ENCODE measurements around the gene COL4A2. TPM values are rescaled to one million over a fixed set of nuclear protein-coding genes. Genes with fewer than 3 reads are reported as not detected.
A peak's percentile ranks its signal among the peaks of the same experiment; 100 is the strongest.
"Not testable (repeated sequence)": the region's sequence is repeated elsewhere in the genome, so short reads cannot be mapped to it uniquely, and the experiment has no call there.

COL4A2 gene
- total RNA-seq, 1 donor from 2014 or later = 417 TPM

DNA sequence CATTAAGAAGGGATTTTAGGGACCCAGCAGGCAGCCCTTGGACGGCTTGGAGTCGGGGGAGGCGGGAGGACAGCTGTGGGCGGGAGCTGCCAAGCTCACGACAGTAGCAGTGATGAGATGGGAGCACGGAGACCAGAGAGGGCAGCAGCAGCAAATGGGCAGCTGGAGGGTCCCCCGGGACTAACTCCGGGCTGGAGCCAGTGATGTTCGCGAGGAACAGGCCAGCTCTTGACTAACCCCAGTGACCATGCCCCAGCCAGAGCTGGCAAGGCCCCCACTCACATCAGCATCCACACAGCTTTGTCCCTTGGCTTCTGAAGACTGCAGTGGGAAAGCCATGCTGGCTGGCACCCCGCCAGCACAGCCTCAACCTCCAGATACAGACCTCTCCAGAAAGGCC, 172.6 kb downstream of the COL4A2 start:
- DNase-seq (ENCODE audit: low spot score) (peak; percentile 69), ATAC-seq (peak; percentile 61)
- intact Hi-C loops (cut with DNase I) = no loop called here

DNA sequence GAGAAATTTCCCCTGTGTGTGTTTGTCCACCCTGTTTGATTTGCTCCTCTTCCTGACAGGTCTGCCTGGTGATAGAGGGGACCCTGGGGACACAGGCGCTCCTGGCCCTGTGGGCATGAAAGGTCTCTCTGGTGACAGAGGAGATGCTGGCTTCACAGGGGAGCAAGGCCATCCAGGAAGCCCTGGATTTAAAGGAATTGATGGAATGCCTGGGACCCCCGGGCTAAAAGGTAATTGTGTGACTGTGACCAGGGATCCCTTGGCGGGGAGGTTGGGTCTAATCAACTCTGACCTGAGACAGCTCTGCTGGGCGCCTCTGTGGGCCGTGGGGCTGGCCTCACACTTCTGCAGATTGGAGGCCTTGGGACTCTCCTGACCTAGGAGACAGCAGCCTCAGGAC, 173.1 kb downstream of the COL4A2 start:
- no peak for DNase-seq (ENCODE audit: low spot score)
- ATAC-seq = no peak
- intact Hi-C loops (cut with DNase I) = no loop called here

GRCh38 chr13:110483386-110483968, 176.4 kb downstream of the COL4A2 start:
- ATAC-seq = no peak
- DNase-seq (ENCODE audit: low spot score) = no peak
- intact Hi-C loops (cut with DNase I) = no loop called here

- intact Hi-C loops (cut with DNase I) = no loop called here
- DNase-seq (ENCODE audit: low spot score) = no peak
- peak; percentile 18 for ATAC-seq
Observed at GRCh38 chr13:110484290-110485048, 177.4 kb downstream of the COL4A2 start.

DNA sequence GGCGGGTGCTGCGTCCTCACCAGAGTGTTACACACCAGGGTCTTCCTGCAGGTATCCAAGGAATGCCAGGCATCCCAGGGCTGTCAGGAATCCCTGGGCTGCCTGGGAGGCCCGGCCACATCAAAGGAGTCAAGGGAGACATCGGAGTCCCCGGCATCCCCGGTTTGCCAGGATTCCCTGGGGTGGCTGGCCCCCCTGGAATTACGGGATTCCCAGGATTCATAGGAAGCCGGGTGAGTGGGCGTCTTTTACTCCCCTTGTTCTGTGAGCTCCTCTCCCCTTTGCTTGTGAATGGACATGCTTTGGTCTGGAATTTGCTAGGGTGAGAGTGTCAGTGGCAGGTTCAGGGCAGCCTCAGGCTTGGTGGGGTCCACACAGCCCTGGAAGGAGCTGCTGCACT, 178.5 kb downstream of the COL4A2 start:
- intact Hi-C loops (cut with DNase I) = no loop called here
- ATAC-seq (no peak), DNase-seq (ENCODE audit: low spot score) (no peak)

DNA sequence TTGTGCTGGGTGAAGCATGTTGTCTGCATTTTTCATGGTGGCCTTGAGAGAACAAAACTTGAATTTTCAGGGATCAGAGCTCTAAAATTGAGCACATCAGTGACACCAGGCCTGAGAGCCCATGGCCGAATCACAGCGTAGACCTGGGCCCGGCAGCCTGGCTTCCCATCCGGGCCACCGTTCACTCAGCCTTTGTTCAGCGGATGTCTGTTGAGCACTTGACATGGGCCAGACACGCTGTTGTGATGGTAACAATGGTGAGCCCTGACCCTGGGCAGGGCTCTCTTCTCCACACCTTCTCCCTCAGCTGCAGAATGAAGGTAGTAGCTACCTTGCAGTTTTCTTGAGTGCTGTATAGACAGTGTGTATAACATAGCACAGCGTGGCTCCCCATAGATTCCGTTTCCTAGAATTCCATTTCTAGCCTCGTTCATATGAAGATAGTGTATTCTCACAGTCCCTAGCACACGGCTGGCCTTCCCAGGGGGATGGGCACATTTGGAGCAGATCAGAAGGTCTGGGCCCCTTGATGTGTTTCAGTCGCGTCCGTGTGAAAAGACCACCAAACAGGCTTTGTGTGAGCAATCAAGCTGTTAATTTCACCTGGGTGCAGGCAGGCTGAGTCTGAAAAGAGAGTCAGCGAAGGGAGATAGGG, 179.1 kb downstream of the COL4A2 start:
- DNase-seq (ENCODE audit: low spot score) = no peak
- intact Hi-C loops (cut with DNase I) = no loop called here
- ATAC-seq = no peak

GRCh38 chr13:110486880-110487279, 179.8 kb downstream of the COL4A2 start:
- DNase-seq (ENCODE audit: low spot score); intact Hi-C loops (cut with DNase I); ATAC-seq: not testable (repeated sequence)

DNA sequence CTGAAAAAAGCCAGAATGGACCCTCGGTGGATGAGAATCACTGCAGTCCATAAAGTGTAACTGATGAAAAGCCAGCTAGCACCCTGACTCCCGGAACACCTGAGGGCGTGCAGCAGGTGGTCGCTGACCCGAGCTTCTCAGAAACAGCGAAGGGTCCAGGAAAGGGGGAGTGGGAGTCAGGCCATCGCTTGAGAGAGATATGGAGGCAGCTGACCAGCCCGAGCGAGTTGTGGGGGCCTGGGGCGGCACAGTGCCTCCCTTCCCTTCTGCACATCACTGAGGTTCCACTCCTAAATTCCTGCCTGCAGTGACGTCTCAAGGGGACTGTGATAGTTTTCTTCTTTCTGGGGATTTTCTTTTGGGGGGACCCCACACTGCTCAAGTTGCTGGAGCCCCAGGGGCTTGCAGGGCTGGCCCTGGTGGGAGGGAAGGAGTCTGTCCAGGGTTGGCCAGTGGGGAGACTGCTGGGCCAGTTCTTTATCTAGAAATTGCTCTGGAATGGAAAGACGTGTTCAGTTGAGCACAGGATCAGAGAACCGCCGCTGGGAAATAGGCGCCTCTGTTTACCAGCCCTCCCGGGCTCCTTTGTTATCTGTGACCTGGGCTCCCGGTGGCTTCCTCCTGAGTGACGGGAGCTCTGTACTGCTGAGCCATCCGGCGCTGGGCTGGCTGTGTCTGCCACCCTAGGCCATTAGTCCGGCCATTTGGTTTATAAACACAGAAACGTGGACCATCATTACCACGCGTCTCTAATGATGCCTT, 183.1 kb downstream of the COL4A2 start:
- intact Hi-C loops (cut with DNase I) = no loop called here
- DNase-seq (ENCODE audit: low spot score) = no peak
- no peak for ATAC-seq

DNA sequence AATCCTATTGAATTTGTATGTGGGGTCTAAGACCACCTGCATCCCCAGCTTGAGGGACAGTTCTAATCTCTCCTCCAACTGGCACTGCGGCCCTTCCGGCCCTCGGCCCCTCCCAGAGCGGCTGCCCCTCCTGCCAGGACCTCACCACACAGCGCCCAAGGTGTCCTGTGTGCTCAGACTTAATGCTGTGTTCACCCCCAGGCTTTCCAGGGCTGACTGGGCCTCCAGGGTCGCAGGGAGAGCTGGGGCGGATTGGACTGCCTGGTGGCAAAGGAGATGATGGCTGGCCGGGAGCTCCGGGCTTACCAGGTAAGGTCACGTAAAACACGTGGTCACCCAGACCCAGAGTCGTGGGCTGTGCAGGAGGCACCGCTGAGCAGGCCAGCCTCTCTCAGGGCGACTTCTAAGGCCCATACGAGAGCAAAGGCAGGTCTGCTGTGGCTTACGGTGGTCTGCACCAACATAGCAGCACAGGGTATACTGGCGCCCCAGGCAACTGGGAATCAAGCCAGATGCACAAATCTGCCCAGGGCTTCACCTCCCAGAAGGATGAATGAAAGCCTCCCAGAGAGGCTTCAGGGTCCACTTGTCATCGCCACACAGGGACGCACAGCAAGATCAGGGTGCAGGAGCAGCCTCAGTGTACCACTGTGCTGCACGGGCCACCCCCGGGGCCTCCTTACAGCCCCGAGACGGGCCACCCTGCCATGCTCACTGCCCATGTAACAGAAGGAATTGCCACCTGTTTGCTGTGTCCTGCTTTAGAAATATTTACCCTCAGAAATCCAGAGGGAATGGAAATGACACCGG, 185.0 kb downstream of the COL4A2 start:
- ATAC-seq = no peak
- peak; percentile 52 for DNase-seq (ENCODE audit: low spot score)
- intact Hi-C loops (cut with DNase I) = no loop called here

GRCh38 chr13:110492679-110493593, 185.9 kb downstream of the COL4A2 start:
- ATAC-seq = no peak
- intact Hi-C loops (cut with DNase I) = no loop called here
- DNase-seq (ENCODE audit: low spot score) = no peak

GRCh38 chr13:110493613-110494012, 186.5 kb downstream of the COL4A2 start:
- ATAC-seq = no peak
- intact Hi-C loops (cut with DNase I) = no loop called here
- no peak for DNase-seq (ENCODE audit: low spot score)

- ATAC-seq = no peak
- intact Hi-C loops (cut with DNase I) = no loop called here
- no peak for DNase-seq (ENCODE audit: low spot score)
Observed at GRCh38 chr13:110495376-110495775, 188.3 kb downstream of the COL4A2 start.

GRCh38 chr13:110495881-110496280, 188.8 kb downstream of the COL4A2 start:
- DNase-seq (ENCODE audit: low spot score) = no peak
- intact Hi-C loops (cut with DNase I) = no loop called here
- no peak for ATAC-seq

DNA sequence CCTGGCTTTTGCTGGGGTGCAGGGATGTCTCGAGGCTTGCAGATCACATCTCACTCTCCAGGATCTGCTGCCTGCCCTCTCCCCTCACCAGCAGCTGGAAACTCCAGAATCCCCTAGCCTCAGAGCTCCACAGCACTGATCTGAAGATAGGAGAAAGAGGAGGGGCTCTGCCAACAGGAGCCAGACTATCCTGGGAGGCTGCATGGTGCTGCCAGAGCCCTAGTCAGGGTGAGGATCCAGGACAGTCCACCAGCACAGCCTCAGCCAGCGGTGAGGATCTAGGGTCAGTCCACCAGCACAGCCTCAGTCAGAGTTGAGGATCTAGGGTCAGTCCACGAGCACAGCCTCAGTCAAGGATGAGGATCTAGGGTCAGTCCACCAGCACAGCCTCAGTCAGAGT, 189.2 kb downstream of the COL4A2 start:
- intact Hi-C loops (cut with DNase I) = no loop called here

GRCh38 chr13:110497003-110497402, 189.9 kb downstream of the COL4A2 start:
- intact Hi-C loops (cut with DNase I) = no loop called here
- ATAC-seq = no peak

More for the DNA sequence above, 189.2 kb downstream of the COL4A2 start:
- ATAC-seq = no peak
- DNase-seq (ENCODE audit: low spot score) = no peak

GRCh38 chr13:110497896-110498295, 190.8 kb downstream of the COL4A2 start:
- intact Hi-C loops (cut with DNase I); DNase-seq (ENCODE audit: low spot score); ATAC-seq: not testable (repeated sequence)

More at GRCh38 chr13:110497003-110497402, 189.9 kb downstream of the COL4A2 start:
- no peak for DNase-seq (ENCODE audit: low spot score)

- DNase-seq (ENCODE audit: low spot score) (no peak), ATAC-seq (no peak)
- intact Hi-C loops (cut with DNase I) = no loop called here
Observed at GRCh38 chr13:110498327-110498726, 191.2 kb downstream of the COL4A2 start.

DNA sequence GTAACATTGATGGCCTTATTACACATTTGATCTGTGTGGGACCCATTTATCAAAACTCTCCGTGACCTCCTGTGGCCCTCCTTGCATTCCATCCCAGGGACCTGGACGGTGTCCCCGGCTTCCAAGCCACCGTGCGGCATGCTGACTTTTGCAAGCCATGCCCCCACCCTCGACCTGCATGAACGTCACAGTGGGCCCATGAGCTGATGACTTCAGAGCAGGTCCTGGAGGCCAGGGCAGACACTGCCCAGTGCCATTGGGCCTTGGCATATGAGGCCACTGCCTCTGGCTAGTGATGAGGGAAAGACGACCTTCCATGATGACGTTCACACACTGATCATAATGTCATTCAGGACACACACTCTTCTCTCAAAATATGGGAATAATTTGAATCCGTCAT, 191.7 kb downstream of the COL4A2 start:
- intact Hi-C loops (cut with DNase I) = no loop called here
- ATAC-seq (no peak), DNase-seq (ENCODE audit: low spot score) (no peak)

Measured in sciatic nerve (tissue), 2 donors.